ENCODE data around the gene MED14. TPM values are rescaled to one million over a fixed set of nuclear protein-coding genes. Genes with fewer than 3 reads are reported as not detected.

MED14 gene
- total RNA-seq, 4 donors from 2014 or later, result 33.1 to 102 (median 42.9) TPM

- Histone ChIP-seq H3K9me3 (no peaks in the 10 kb centered on the region), H3K36me3 (no peaks in the 10 kb centered on the region), H3K4me1 (no peaks in the 10 kb centered on the region), H3K27me3 (no peaks in the 10 kb centered on the region), H3K27ac (no peak overlapping the region), H3K4me3 (no peak overlapping the region)
- no peak for DNase-seq (ENCODE audit: low spot score in 2 of 2)
- WGBS, result 67% methylated on average over 4 of the region's 4 CpGs
- no peak for TF ChIP-seq POLR2A (IDR thresholded peaks at IDR 0.05)
- no peak for TF ChIP-seq EP300 (IDR thresholded peaks at IDR 0.05)
- TF ChIP-seq, protein P1, sequence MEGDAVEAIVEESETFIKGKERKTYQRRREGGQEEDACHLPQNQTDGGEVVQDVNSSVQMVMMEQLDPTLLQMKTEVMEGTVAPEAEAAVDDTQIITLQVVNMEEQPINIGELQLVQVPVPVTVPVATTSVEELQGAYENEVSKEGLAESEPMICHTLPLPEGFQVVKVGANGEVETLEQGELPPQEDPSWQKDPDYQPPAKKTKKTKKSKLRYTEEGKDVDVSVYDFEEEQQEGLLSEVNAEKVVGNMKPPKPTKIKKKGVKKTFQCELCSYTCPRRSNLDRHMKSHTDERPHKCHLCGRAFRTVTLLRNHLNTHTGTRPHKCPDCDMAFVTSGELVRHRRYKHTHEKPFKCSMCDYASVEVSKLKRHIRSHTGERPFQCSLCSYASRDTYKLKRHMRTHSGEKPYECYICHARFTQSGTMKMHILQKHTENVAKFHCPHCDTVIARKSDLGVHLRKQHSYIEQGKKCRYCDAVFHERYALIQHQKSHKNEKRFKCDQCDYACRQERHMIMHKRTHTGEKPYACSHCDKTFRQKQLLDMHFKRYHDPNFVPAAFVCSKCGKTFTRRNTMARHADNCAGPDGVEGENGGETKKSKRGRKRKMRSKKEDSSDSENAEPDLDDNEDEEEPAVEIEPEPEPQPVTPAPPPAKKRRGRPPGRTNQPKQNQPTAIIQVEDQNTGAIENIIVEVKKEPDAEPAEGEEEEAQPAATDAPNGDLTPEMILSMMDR (IDR thresholded peaks at IDR 0.05), result no peak
- TF ChIP-seq POLR2AphosphoS5 (IDR thresholded peaks at IDR 0.05), result no peak
These were observed 43.7 kb upstream of the MED14 start for GRCh38 chrX:40778861-40779575.

DNA sequence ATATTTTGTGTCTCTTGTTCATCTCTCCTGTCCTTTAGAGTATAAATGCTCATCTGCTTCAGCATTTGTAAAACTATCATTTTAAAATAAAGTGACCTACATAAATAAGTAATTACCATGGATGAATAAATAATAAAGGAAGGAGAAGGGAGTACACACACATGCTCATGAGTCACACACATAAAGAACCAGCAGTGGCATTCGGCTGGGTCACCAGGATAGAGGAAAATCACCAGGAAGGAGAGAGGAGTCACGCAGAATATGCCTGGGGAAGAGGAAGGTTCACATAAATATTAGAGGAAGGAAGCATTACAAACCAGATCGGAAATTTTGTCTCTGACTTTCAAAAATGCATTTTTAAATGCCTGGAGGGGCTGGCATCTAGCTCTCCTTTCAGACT is 38.5 kb upstream of the MED14 start:
- TF ChIP-seq EP300 (IDR thresholded peaks at IDR 0.05) (no peak), POLR2A (IDR thresholded peaks at IDR 0.05) (no peak), POLR2AphosphoS5 (IDR thresholded peaks at IDR 0.05) (no peak)
- TF ChIP-seq, protein P1 (IDR thresholded peaks at IDR 0.05), result no peak
- WGBS, result 38% methylated on average over 3 of the region's 3 CpGs
- H3K27me3 ChIP-seq, result no peaks in the 10 kb centered on the region
- H3K27ac ChIP-seq, result no peak overlapping the region
- H3K4me3 ChIP-seq, result no peak overlapping the region
- no peaks in the 10 kb centered on the region for H3K36me3 ChIP-seq
- no peaks in the 10 kb centered on the region for H3K4me1 ChIP-seq
- DNase-seq (ENCODE audit: low spot score in 2 of 2), result no peak
- no peaks in the 10 kb centered on the region for H3K9me3 ChIP-seq

DNA sequence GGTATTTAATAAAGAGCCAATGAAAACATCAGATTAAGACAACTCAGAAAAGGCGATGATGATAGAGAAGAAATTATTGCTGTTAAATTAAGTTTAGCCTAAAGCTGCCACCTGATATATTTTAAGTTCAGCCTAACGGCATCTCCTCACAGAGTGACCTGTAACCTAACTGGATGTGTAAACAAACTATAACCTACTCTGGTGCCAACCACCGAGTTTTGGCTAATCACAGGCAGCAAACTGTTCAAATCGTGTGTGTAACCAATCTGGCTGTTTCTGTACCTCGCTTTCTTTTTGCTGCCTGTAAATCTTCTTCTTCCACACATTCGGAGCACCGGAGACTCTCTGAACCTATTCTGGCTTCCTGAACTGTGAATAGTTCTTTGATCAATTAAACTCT is 37.8 kb upstream of the MED14 start:
- no peaks in the 10 kb centered on the region for H3K27me3 ChIP-seq
- no peaks in the 10 kb centered on the region for H3K9me3 ChIP-seq
- no peak for DNase-seq (ENCODE audit: low spot score in 2 of 2)
- no peaks in the 10 kb centered on the region for H3K36me3 ChIP-seq
- no peaks in the 10 kb centered on the region for H3K4me1 ChIP-seq
- no peak overlapping the region for H3K4me3 ChIP-seq
- TF ChIP-seq POLR2A (IDR thresholded peaks at IDR 0.05), result no peak
- no peak for TF ChIP-seq EP300 (IDR thresholded peaks at IDR 0.05)
- no peak for TF ChIP-seq POLR2AphosphoS5 (IDR thresholded peaks at IDR 0.05)
- TF ChIP-seq, protein P1 (IDR thresholded peaks at IDR 0.05), result no peak
- WGBS, result 66% methylated on average over 7 of the region's 7 CpGs
- H3K27ac ChIP-seq, result no peak overlapping the region

DNA sequence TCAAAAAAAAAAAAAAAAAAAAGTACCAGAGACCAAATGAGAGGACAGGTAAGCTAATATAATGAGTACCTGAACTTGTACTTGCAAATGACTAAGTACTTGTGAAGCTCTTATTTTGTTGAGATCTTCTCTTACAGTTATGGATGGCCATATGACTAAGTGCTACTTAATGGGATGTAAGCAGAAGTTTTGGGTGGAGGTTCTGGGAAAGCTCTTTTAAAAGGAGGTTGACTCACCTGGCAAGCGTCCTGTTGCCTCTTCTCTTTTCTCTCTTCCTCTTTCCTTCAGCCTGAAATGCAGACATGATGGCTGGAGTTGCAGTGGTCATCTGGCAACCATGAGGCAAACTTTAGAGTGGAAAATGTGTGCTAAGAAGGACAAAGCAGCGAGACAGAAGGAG is 36.9 kb upstream of the MED14 start:
- no peak overlapping the region for H3K27ac ChIP-seq
- no peak for TF ChIP-seq POLR2A (IDR thresholded peaks at IDR 0.05)
- no peak for TF ChIP-seq POLR2AphosphoS5 (IDR thresholded peaks at IDR 0.05)
- TF ChIP-seq EP300 (IDR thresholded peaks at IDR 0.05), result no peak
- TF ChIP-seq, protein P1 (IDR thresholded peaks at IDR 0.05), result no peak
- no peaks in the 10 kb centered on the region for H3K4me1 ChIP-seq
- H3K36me3 ChIP-seq, result no peaks in the 10 kb centered on the region
- H3K27me3 ChIP-seq, result no peaks in the 10 kb centered on the region
- no peak overlapping the region for H3K4me3 ChIP-seq
- WGBS, result 49% methylated on average over 2 of the region's 2 CpGs
- H3K9me3 ChIP-seq, result no peaks in the 10 kb centered on the region
- DNase-seq (ENCODE audit: low spot score in 2 of 2), result no peak

GRCh38 chrX:40761762-40762161 is 26.4 kb upstream of the MED14 start:
- Histone ChIP-seq H3K4me1 (no peaks in the 10 kb centered on the region), H3K27me3 (no peaks in the 10 kb centered on the region)
- TF ChIP-seq EP300 (IDR thresholded peaks at IDR 0.05), result no peak
- TF ChIP-seq, protein P1 (IDR thresholded peaks at IDR 0.05), result no peak
- TF ChIP-seq POLR2AphosphoS5 (IDR thresholded peaks at IDR 0.05), result no peak
- TF ChIP-seq POLR2A (IDR thresholded peaks at IDR 0.05), result no peak

More at GRCh38 chrX:40761762-40762161, 26.4 kb upstream of the MED14 start:
- Histone ChIP-seq H3K36me3 (no peaks in the 10 kb centered on the region), H3K9me3 (no peaks in the 10 kb centered on the region), H3K4me3 (no peak overlapping the region), H3K27ac (no peak overlapping the region)
- 33% methylated on average over 1 of the region's 1 CpG for WGBS
- no peak for DNase-seq (ENCODE audit: low spot score in 2 of 2)
